B cell (primary cell): Measurements from ENCODE around the gene PHACTR2. TPM values are rescaled to one million over a fixed set of nuclear protein-coding genes. Genes with fewer than 3 reads are reported as not detected.
"Not testable (repeated sequence)": the region's sequence is repeated elsewhere in the genome, so short reads cannot be mapped to it uniquely, and the experiment has no call there.

Source experiments
- ATAC-seq: fragments of 200-7000 bp; cut with Tn5 transposase; one replicate; pipeline ENCODE4 v1.10.0; 2021; ENCODE audit warnings: low read depth, mild to moderate bottlenecking, moderate number of reproducible peaks, moderate library complexity
- CTCF ChIA-PET: fragments of 350-600 bp; sonication (Branson Sonifier 250); formaldehyde crosslinking; loops from one replicate; lab custom pipeline; 2021; ENCODE audit warnings: antibody characterized with exemption, inconsistent platforms; lab: Charles Lee
- POLR2A ChIA-PET: fragments of 350-600 bp; sonication (Branson Sonifier 250); formaldehyde crosslinking; loops from one replicate; lab custom pipeline; 2021; ENCODE audit warnings: antibody characterized with exemption; lab: Charles Lee
- DNase-seq: peaks from one replicate; pipeline ENCODE4 v3.0.0; 2013
- H2AFZ ChIP-seq: 2 replicates; pipeline ENCODE4 v1.6.1; 2012; ENCODE audit warnings: mild to moderate bottlenecking, low read depth, low read length; ENCODE audit not compliant: insufficient read depth, poor library complexity, severe bottlenecking
- H3K27ac ChIP-seq, 2 donors: 1 replicate in 1 of 2; 2 replicates in 1 of 2; pipeline ENCODE4 v1.5.1; 2012 to 2013; ENCODE audit warnings: low read length in 2 of 2, mild to moderate bottlenecking in 2 of 2, moderate library complexity in 1 of 2
- H3K27me3 ChIP-seq, 4 experiments: fragments of 200-600 bp in 1 of 4; sonication (generic) in 1 of 4; replicated peaks in 1 of 4; 1 replicate in 2 of 4; 2 replicates in 2 of 4; pipeline versions ENCODE4 v1.6.1 to v1.7.0; 2013 to 2016; ENCODE audit warnings: low read length in 3 of 4, mild to moderate bottlenecking in 2 of 4, mixed read lengths in 1 of 4, moderate library complexity in 1 of 4; ENCODE audit not compliant: insufficient read depth in 4 of 4, control insufficient read depth in 3 of 4; ENCODE audit errors: control extremely low read depth in 1 of 4
- H3K36me3 ChIP-seq, 2 experiments: replicated peaks in 1 of 2; 1 replicate in 1 of 2; 2 replicates in 1 of 2; pipeline versions ENCODE4 v1.6.1 to v1.7.1; 2013; ENCODE audit warnings: low read length in 1 of 2; ENCODE audit not compliant: insufficient read depth in 2 of 2, control insufficient read depth in 1 of 2; ENCODE audit errors: control extremely low read depth in 1 of 2, extremely low read depth in 1 of 2
- H3K4me1 ChIP-seq, 2 donors: fragments of 200-600 bp in 1 of 2; sonication (generic) in 1 of 2; 1 replicate in 1 of 2; 2 replicates in 1 of 2; pipeline versions ENCODE4 v1.5.1 to v1.6.1; 2013 to 2017; ENCODE audit warnings: low read length in 2 of 2; ENCODE audit not compliant: control insufficient read depth in 2 of 2, insufficient read depth in 2 of 2
- H3K4me2 ChIP-seq: replicated peaks from 2 replicates; pipeline ENCODE3; 2012; ENCODE audit warnings: mild to moderate bottlenecking, low read depth, low read length; ENCODE audit not compliant: poor library complexity, severe bottlenecking
- H3K4me3 ChIP-seq, 5 experiments: fragments of 200-600 bp in 1 of 5; sonication (generic) in 1 of 5; 1 replicate in 3 of 5; 2 replicates in 2 of 5; pipeline versions ENCODE4 v1.5.1 to v1.7.0; 2011 to 2016; ENCODE audit warnings: low read length in 4 of 5, mild to moderate bottlenecking in 4 of 5, low read depth in 2 of 5, control low read depth in 1 of 5, moderate library complexity in 1 of 5; ENCODE audit not compliant: insufficient read depth in 1 of 5; ENCODE audit errors: control extremely low read depth in 1 of 5, extremely low read depth in 1 of 5
- H3K79me2 ChIP-seq: fragments of 200-600 bp; sonication (generic); one replicate; pipeline ENCODE4 v1.6.0; 2016; ENCODE audit warnings: low read length; ENCODE audit not compliant: control insufficient read depth, insufficient read depth
- H3K9ac ChIP-seq: fragments of 200-600 bp; sonication (generic); 2 replicates; pipeline ENCODE4 v1.6.1; 2017; ENCODE audit warnings: mild to moderate bottlenecking, low read length, moderate library complexity
- H3K9me3 ChIP-seq, 3 donors: one replicate each; pipeline versions ENCODE4 v1.6.1 to v1.7.1; 2013; ENCODE audit warnings: low read length in 2 of 3; ENCODE audit not compliant: control insufficient read depth in 2 of 3, insufficient read depth in 1 of 3; ENCODE audit errors: control extremely low read depth in 1 of 3
- H4K20me1 ChIP-seq: 2 replicates; pipeline ENCODE4 v1.6.0; 2012; ENCODE audit warnings: mild to moderate bottlenecking, low read length; ENCODE audit not compliant: insufficient read depth, control insufficient read depth, poor library complexity, severe bottlenecking
- H3K27ac Mint-ChIP-seq: one replicate; pipeline ENCODE4 v1.8.0; 2021; ENCODE audit warnings: mixed read lengths
- H3K27me3 Mint-ChIP-seq: one replicate; pipeline ENCODE4 v1.8.0; 2021; ENCODE audit warnings: mixed read lengths
- H3K4me1 Mint-ChIP-seq: one replicate; pipeline ENCODE4 v1.8.0; 2021; ENCODE audit warnings: mixed read lengths
- H3K4me3 Mint-ChIP-seq: one replicate; pipeline ENCODE4 v1.8.0; 2021; ENCODE audit warnings: mixed read lengths
- H3K9me3 Mint-ChIP-seq: one replicate; pipeline ENCODE4 v1.8.0; 2022; ENCODE audit warnings: mixed read lengths; ENCODE audit not compliant: insufficient read depth
- EZH2 ChIP-seq: IDR thresholded peaks from 2 replicates; pipeline ENCODE4 v1.6.1; 2012; ENCODE audit warnings: borderline replicate concordance, low read depth, mild to moderate bottlenecking, moderate library complexity, low read length; ENCODE audit not compliant: insufficient read depth, poor library complexity, severe bottlenecking
- WGBS: methylation state at CpG from one replicate; pipeline ENCODE4 v1.1.5; 2013; ENCODE audit warnings: missing lambda C conversion rate; ENCODE audit not compliant: insufficient coverage; 5-methylcytosine and 5-hydroxymethylcytosine counted together
- intact Hi-C: fragments of 100-400 bp; cut with micrococcal nuclease; formaldehyde crosslinking; loops from one replicate; pipeline ENCODE4 v1.10.0; 2022
- polyA plus RNA-seq: library from polyadenylated mRNA; depleted of rRNA; stranded (reverse); fragments of >200 nt; gene quantifications from 2 replicates; pipeline ENCODE4 v1.2.3, GENCODE V29; 2012
- total RNA-seq, 2 donors: library from RNA; stranded (reverse); fragments of 120-200 nt in 1 of 2; gene quantifications; 1 replicate in 1 of 2; 2 replicates in 1 of 2; pipeline versions ENCODE4 v1.2.3 to v1.2.4, GENCODE V29; 2013 to 2022
- TF ChIP-seq, protein P1 (sequence below): fragments of 200-600 bp; IDR thresholded peaks from one replicate; pipeline ENCODE4 v1.8.0; 2022; ENCODE audit warnings: antibody characterized with exemption, mild to moderate bottlenecking

The PHACTR2 gene
- total and polyA plus RNA-seq, 2 donors (not counting 1 experiment from before 2014, with no cell fraction given) = 1.1 to 10.6 TPM

DNA sequence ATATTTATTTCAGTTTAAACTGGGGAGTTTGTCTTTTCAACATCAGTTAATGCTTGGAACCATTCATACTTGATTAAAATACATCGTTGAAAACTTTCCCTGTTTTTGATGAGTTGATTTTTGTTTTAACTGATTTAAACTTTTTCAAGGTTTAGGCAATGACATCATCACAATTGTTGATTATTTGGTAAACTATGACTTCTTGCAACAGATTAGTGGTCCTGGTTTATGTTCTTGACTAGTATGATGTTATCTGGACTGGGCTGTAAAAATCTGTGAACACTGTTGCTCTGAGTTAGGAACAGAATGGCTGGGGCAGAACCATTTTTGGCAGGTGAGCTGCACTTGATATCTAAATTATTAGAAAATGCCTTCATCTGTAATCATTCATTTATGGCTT, 186.5 kb downstream of the PHACTR2 start, which contains the start of gene ZC2HC1B:
ZC2HC1B (plus strand) TSS at position 241 of the 400 bp plus-strand sequence; CDS start at position 307, 66 bp downstream.
- WGBS = no CpG with 5 or more reads among the region's 1 CpG
- H3K79me2 ChIP-seq = no peaks in the 10 kb centered on the region
- H3K27me3 Mint-ChIP-seq = no peaks in the 10 kb centered on the region
- ChIA-PET POLR2A (no interaction called here), CTCF (no interaction called here)
- no peaks in the 10 kb centered on the region for H3K4me1 Mint-ChIP-seq
- no peaks in the 10 kb centered on the region for H3K4me1 ChIP-seq
- no peak within 1 kb of the TSS for H3K4me2 ChIP-seq
- no peaks in the 10 kb centered on the region for H3K27me3 ChIP-seq
- H3K27ac ChIP-seq = no peak within 1 kb of the TSS
- no peak for ATAC-seq
- no peak within 1 kb of the TSS for H3K9ac ChIP-seq
- DNase-seq = no peak
- H3K27ac Mint-ChIP-seq = no peak within 1 kb of the TSS
- no peak within 1 kb of the TSS for H3K4me3 Mint-ChIP-seq
- H3K4me3 ChIP-seq = no peak within 1 kb of the TSS
- H3K9me3 ChIP-seq = no peaks in the 10 kb centered on the region
- intact Hi-C loops = no loop called here
- peaks cover 17 to 49% of the 10 kb centered on the region in 2 experiments for H3K36me3 ChIP-seq
- no peaks in the 10 kb centered on the region for H4K20me1 ChIP-seq
- no peak for TF ChIP-seq EZH2
- TF ChIP-seq, protein P1, sequence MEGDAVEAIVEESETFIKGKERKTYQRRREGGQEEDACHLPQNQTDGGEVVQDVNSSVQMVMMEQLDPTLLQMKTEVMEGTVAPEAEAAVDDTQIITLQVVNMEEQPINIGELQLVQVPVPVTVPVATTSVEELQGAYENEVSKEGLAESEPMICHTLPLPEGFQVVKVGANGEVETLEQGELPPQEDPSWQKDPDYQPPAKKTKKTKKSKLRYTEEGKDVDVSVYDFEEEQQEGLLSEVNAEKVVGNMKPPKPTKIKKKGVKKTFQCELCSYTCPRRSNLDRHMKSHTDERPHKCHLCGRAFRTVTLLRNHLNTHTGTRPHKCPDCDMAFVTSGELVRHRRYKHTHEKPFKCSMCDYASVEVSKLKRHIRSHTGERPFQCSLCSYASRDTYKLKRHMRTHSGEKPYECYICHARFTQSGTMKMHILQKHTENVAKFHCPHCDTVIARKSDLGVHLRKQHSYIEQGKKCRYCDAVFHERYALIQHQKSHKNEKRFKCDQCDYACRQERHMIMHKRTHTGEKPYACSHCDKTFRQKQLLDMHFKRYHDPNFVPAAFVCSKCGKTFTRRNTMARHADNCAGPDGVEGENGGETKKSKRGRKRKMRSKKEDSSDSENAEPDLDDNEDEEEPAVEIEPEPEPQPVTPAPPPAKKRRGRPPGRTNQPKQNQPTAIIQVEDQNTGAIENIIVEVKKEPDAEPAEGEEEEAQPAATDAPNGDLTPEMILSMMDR = no peak
- no peak within 1 kb of the TSS for H2AFZ ChIP-seq
- no peaks in the 10 kb centered on the region for H3K9me3 Mint-ChIP-seq

DNA sequence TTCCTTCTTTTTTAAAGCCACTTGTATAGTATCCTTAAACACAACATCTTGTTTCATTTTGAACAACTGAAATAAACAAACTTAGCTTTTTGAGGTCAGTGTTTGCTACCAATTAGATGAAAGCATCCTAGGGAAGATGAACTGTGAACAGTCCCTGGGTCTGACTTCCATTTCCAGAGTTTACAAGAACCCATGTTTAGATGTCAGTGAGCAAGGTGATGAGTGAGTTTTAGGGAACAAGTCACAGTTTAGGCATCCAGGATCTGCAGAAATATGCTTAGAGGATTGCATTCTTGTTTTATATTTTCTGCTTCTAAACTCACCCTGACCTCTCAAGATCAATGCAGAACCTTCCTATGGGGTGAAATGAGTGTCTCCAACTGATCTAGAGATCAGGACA, 189.5 kb downstream of the PHACTR2 start:
- H3K36me3 ChIP-seq = peaks cover 11 to 21% of the 10 kb centered on the region in 2 experiments
- no peak for ATAC-seq
- no peaks in the 10 kb centered on the region for H4K20me1 ChIP-seq
- no peak overlapping the region for H3K9ac ChIP-seq
- DNase-seq = no peak
- no peak overlapping the region for H3K27ac ChIP-seq
- TF ChIP-seq EZH2 = no peak
- CTCF ChIA-PET = no interaction called here
- no peaks in the 10 kb centered on the region for H3K4me1 Mint-ChIP-seq
- H3K4me2 ChIP-seq = no peak overlapping the region
- no peaks in the 10 kb centered on the region for H3K27me3 ChIP-seq
- no peak overlapping the region for H3K27ac Mint-ChIP-seq
- H3K79me2 ChIP-seq = no peaks in the 10 kb centered on the region
- intact Hi-C loops = no loop called here
- H3K9me3 Mint-ChIP-seq = no peaks in the 10 kb centered on the region
- H3K4me3 ChIP-seq = no peak overlapping the region
- H3K4me3 Mint-ChIP-seq = no peak overlapping the region
- no peaks in the 10 kb centered on the region for H3K27me3 Mint-ChIP-seq
- POLR2A ChIA-PET = no interaction called here
- H3K4me1 ChIP-seq = no peaks in the 10 kb centered on the region
- no peaks in the 10 kb centered on the region for H3K9me3 ChIP-seq
- H2AFZ ChIP-seq = no peak overlapping the region

DNA sequence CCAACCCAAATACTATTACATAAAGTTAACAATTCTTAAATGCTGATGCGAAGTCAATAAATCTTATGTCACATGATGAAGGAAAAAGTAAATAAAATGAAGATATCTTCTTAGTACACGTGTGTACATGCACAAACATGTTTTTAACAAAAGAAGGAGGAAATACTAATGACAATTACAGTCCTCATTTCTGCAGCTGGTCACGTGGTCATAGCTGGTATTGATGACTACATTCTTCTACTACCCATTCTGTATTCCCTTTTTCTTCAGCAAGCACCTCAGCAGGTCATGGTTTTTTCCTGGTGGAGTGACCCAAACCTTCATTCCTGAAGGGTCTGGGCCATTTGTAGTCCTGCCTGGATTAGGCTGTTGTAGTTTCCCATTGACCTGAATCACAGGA, 191.0 kb downstream of the PHACTR2 start:
- H3K4me1 Mint-ChIP-seq, ATAC-seq, H3K4me1 ChIP-seq, H3K27ac ChIP-seq, H3K9ac ChIP-seq, POLR2A ChIA-PET, H3K27ac Mint-ChIP-seq, H3K36me3 ChIP-seq, H3K9me3 Mint-ChIP-seq, DNase-seq, H3K4me2 ChIP-seq, H3K27me3 ChIP-seq, H3K27me3 Mint-ChIP-seq, H3K4me3 ChIP-seq, H4K20me1 ChIP-seq, H3K9me3 ChIP-seq, H2AFZ ChIP-seq, H3K4me3 Mint-ChIP-seq, intact Hi-C loops, H3K79me2 ChIP-seq, CTCF ChIA-PET: not testable (repeated sequence)
- WGBS = 100% methylated on average over 1 of the region's 3 CpGs
